T-helper 1 cell treated with Interleukin-12 subunit alpha and Interleukin-12 subunit beta and Interleukin-4 antibody, amounts not matched to agents 30 ng/mL and 1 ng/mL, for 36 hours (primary cell): ENCODE data around the gene ZSCAN10. TPM values are rescaled to one million over a fixed set of nuclear protein-coding genes. Genes with fewer than 3 reads are reported as not detected.

ENCODE experiments used
- intact Hi-C: fragments of 100-400 bp; cut with micrococcal nuclease; formaldehyde crosslinking; loops from one replicate; pipeline ENCODE4 v1.15.1; 2024
- total RNA-seq: library from RNA; stranded (reverse); gene quantifications from 2 replicates; pipeline ENCODE4 v1.2.3, GENCODE V29; 2022

The ZSCAN10 gene
- total RNA-seq, 1 donor from 2014 or later, result 0.12 TPM

DNA sequence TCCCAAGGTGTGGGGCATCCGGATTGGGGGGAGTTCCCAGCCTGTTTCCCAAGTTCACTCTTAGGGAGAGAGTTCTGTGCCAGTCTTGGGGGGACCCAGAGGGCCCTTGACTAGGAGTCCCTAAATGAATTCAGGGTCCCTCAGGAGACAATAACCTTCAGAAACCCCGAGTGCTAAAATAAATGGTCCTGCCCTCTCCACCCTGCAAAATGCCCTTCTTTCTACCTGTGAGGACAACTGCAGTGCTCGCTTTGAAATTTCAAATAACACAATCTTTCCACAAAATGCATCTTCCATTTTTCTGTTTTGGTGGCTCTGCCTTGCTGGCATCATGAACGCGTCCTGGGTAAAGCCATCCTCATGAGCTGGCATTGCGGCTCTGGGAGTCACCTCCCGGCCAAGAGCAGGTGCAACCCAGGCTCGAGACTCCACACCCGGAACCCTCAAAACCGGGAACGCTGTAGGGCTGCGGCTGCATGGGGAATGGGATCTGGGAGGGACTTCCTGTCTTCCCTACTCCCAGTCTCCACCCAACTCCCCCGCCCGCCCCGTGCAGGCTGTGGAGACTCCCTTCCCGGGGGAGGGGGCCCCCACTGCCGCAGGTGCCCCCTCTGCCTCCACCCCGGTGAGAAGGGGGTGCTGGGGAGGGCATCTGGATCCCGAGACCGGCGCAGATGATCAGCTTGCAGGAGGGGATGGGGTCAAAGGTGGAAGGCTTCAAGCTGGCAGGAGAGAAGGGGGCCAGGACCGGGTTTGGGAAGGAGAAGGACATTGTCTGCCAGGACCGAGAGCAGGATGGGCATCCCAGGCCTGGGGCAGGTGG lies 13.2 kb upstream of the ZSCAN10 start, which contains the start of gene ZNF205:
Gene ZNF205, plus strand, starts transcription at position 529 of the 823 bp plus-strand sequence. CDS start 845 bp downstream, outside the sequence.
- intact Hi-C loops, result no loop called here

GRCh38 chr16:3106205-3106928 lies 7.3 kb upstream of the ZSCAN10 start:
- intact Hi-C loops, result loop anchor here (1.0 kb wide), 3 partner anchors 18 to 505 kb away; partner anchors contain the start of gene SLX4

GRCh38 chr16:3101841-3102470 lies 2.9 kb upstream of the ZSCAN10 start:
- intact Hi-C loops, result loop anchor here (2.0 kb wide), 3 partner anchors 43 to 81 kb away; partner anchors contain the start of gene TNFRSF12A

DNA sequence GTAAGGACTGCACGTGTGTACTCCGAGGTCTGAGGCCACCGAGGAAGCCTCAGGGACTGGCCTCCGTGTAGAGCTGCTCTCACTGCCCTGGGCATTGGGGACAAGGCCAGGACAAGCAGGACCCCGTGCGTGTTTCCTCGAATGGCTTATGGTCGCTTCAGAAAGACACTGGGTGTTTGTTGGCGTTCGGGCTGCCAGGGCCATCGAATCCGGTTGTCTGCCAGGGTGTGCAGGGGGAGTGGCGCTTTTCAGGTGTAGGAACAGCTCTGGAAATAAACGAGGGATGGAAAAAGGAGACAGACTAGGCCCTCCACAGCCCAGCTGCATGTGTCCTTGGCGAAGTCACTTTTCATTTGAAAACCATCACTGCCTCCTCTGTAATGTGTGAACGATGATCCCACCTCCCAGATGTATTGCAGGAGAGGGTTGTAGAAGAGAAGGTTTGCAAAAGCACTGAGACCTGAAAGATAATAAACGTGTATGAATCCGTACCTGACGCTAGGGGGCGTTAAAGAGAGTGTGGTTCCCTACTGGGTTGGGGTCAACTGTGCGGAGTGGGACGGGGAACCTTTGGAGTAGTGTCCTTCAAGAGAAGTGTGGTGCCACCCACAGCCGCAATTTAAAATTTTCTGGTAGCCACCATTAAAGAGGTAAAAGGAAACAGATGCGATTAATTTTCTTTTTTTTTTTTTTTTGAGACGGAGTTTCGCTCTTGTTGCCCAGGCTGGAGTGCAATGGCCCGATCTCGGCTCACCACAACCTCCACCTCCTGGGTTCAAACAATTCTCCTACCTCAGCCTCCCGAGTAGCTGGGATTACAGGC lies 2.1 kb upstream of the ZSCAN10 start:
- intact Hi-C loops, result loop anchor here (2.0 kb wide), 3 partner anchors 42 to 80 kb away; partner anchors contain the start of gene TNFRSF12A

GRCh38 chr16:3099732-3100499 lies 822 bp upstream of the ZSCAN10 start:
- intact Hi-C loops, result loop anchor here (1.0 to 2.0 kb wide), 7 partner anchors 24 to 79 kb away; partner anchors contain the start of gene TNFRSF12A

DNA sequence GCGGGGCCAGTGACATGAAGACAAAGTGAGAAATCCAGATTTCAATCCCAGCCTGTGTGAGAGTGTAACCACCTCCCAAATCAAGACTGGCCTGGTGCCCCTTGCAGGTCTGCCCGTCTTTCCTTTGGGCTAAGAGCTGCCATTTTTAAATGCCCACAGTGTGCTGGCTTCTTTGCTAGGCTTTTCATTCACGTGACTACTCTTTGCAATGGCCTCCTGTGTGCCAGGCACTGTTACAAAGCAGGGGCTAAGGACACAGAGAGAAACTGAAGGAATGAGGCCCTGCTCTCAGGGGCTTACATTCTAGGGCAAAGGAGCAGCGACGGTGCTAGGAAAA lies 269 bp upstream of the ZSCAN10 start:
- intact Hi-C loops, result no loop called here

- intact Hi-C loops, result no loop called here
Observed at GRCh38 chr16:3097266-3097665, 1.8 kb downstream of the ZSCAN10 start.

DNA sequence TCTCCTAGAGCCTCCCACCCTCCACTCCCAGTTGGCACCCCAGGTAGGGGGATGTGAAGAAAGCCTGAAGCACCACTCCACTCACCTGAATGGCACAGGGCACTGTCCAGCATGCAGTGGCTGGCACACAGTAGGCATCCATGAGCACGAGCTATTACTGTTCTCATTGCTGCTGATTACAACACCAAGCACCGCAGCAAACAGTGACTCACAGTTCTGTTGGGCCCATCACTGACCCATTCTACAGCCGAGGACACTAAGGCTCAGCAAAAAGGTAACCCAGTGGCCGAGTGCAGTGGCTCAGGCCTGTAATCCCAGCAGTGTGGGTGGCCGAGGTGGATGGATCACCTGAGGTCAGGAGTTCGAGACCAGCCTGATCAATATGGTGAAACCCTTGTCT lies 2.7 kb downstream of the ZSCAN10 start:
- intact Hi-C loops, result loop anchor here (1.0 kb wide), 3 partner anchors 28 to 70 kb away; no protein-coding TSS in a partner anchor

DNA sequence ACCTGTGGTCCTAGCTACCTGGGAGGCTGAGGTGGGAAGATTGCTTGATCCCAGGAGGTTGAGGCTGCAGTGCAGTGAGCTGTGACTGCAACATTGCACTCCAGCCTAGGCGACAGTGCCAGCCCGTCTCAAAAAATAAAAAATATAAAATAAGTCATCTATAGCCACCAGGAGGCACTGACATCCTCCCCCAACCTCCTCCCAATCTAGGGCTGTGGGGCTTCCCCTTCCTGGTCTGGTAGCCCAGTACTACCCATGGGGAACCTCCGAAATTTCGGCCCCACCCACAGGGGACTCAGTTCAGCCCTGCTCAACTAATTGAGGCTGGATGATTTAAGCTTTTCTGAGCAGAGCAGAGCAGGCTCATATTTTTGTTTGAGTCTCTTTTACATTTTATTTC lies 3.2 kb downstream of the ZSCAN10 start:
- intact Hi-C loops, result loop anchor here (1.0 kb wide), 3 partner anchors 28 to 70 kb away; no protein-coding TSS in a partner anchor

DNA sequence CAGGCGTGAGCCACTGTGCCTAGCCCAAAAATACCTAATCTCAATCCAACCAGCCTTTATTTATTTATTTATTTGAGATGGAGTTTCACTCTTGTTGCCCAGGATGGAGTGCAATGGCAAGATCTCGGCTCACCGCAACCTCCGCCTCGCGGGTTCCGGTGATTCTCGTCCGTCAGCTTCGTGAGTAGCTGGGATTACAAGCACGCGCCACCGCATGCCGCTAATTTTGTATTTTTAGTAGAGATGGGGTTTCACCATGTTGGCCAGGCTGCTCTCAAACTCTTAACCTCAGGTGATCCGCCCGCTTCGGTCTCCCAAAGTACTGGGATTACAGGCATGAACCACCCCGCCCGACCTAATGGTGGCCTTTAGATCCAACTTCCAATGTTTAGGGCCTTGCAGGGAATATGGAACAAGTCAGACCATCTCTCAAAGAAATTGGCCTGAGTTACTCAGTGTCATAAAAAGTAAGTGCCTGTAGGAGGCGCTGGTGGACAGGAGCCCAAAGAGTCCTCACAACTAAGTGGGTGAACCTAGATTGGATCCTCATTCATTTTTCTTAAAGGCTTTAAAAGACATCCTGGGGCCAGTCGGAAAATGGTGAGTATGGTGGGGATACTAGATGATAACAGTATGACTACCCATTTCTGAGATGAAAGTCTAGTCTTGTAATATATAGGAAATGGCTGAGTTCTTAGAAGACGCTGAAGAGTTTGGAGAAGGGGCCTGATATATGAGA lies 4.6 kb downstream of the ZSCAN10 start:
- intact Hi-C loops, result loop anchor here (1.0 kb wide), 1 partner anchor 19 kb away; no protein-coding TSS in a partner anchor

- intact Hi-C loops, result no loop called here
Observed at GRCh38 chr16:3092501-3092941, 6.6 kb downstream of the ZSCAN10 start.

- intact Hi-C loops, result no loop called here
Observed at GRCh38 chr16:3091551-3091950, 7.5 kb downstream of the ZSCAN10 start.

GRCh38 chr16:3089717-3090592 lies 9.1 kb downstream of the ZSCAN10 start:
- intact Hi-C loops, result no loop called here

- intact Hi-C loops, result no loop called here
Observed at GRCh38 chr16:3088925-3089716, 10.0 kb downstream of the ZSCAN10 start.

DNA sequence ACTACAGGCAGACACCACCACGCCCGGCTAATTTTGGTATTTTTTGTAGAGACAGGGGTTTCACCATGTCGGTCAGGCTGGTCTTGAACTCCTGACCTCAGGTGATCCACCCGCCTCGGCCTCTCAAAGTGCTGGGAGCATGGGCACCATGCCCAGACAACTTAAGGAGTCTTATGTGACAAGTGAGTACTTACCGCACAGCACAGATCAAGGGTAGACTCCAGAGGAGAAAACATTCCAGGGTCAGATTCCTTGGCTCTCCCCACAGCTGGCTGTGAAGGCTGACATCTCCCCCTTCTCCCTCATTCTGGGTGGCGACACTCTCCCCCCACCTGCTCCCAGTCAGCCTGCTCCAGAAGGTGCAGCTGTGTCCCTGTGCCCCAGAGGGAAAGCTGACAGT lies 10.6 kb downstream of the ZSCAN10 start:
- intact Hi-C loops, result no loop called here

DNA sequence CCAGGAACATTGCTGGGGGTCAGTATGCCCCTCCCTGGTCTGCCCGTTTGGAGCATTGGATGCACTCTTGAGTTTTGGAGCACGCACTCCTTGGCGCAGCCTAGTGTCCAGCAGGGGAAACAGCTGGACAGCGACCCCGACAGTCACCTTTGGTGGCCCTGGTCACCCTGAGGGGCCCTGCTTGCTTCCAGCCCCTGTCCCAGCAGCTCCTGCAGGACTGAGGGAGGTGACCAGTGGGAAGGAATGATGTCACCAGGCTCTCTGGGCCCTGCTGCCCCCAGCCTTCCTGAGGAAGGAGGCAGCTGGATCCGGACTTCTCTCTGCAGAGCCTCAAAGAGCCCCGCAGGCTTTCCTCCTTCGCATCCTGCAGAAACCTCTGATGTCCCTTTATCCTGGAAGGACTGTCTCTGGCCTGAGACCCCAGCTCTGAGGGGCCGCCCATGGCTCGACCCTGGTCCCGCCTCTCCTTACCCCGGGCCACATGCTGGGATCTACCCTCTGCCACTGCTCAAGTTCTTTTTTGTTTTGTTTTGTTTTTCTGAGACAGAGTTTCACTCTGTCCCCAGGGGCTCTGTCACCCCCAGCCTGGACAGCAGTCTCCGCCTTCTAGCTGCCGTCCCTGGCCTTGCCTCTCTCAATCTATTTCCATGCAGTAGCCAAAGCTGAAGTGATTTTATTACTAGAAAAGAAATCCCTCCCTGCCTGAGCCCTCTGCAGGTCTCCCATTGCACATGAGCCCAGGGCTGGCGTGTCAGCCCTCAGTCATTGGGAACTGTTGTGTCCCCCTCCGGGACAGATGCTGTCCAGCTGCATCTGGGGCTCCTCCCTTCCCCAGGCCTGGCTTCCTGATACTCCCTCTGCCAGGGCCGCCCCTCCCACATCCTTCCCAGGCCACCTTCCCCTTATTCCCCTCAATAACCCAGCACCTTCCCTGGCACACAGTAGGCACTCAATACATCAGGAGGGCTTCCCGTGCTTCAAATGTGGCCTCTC lies 11.6 kb downstream of the ZSCAN10 start:
- intact Hi-C loops, result no loop called here
